DOHH2 (cell line): Measurements from ENCODE around the gene DCTPP1.
"Not testable (repeated sequence)": the region's sequence is repeated elsewhere in the genome, so short reads cannot be mapped to it uniquely, and the experiment has no call there.

Source experiments
- H3F3A ChIP-seq: fragments of 200-600 bp; sonication (generic), shearing (Covaris generic); 2 replicates; pipeline ENCODE4 v1.6.0; 2016; ENCODE audit warnings: antibody characterized with exemption, mild to moderate bottlenecking; ENCODE audit not compliant: control insufficient read depth, insufficient read depth
- H3K27ac ChIP-seq: fragments of 200-600 bp; sonication (generic); 2 replicates; pipeline ENCODE4 v1.5.1; 2014; ENCODE audit warnings: low read depth, mild to moderate bottlenecking, low read length, moderate library complexity
- H3K27me3 ChIP-seq: fragments of 200-600 bp; sonication (generic); 2 replicates; pipeline ENCODE4 v1.6.1; 2014; ENCODE audit warnings: mild to moderate bottlenecking, low read length, mixed read lengths; ENCODE audit not compliant: control insufficient read depth
- H3K36me3 ChIP-seq: fragments of 200-600 bp; sonication (generic); 2 replicates; pipeline ENCODE4 v1.6.1; 2014; ENCODE audit warnings: mild to moderate bottlenecking, low read length, moderate library complexity, mixed read lengths; ENCODE audit not compliant: control insufficient read depth
- H3K4me1 ChIP-seq: fragments of 200-600 bp; sonication (generic); 2 replicates; pipeline ENCODE4 v1.6.1; 2014; ENCODE audit warnings: mild to moderate bottlenecking, low read length, mixed read lengths; ENCODE audit not compliant: control insufficient read depth
- H3K4me2 ChIP-seq: fragments of 200-600 bp; sonication (generic); 2 replicates; pipeline ENCODE4 v1.6.0; 2014; ENCODE audit warnings: mild to moderate bottlenecking, low read length, moderate library complexity
- H3K4me3 ChIP-seq: fragments of 200-600 bp; sonication (generic); 2 replicates; pipeline ENCODE4 v1.5.1; 2014; ENCODE audit warnings: mild to moderate bottlenecking, low read length, mixed read lengths
- H3K79me2 ChIP-seq: fragments of 200-600 bp; sonication (generic); 2 replicates; pipeline ENCODE4 v1.6.1; 2014; ENCODE audit warnings: mild to moderate bottlenecking, low read length, mixed read lengths; ENCODE audit not compliant: control insufficient read depth
- H3K9me2 ChIP-seq: fragments of 200-600 bp; sonication (generic); replicated peaks from 2 replicates; pipeline ENCODE4 v1.6.1; 2014; ENCODE audit warnings: mild to moderate bottlenecking, low read length, mixed read lengths; ENCODE audit not compliant: control insufficient read depth
- H3K9me3 ChIP-seq: fragments of 200-600 bp; sonication (generic); 2 replicates; pipeline ENCODE4 v1.6.1; 2014; ENCODE audit warnings: antibody characterized with exemption, low read length, mixed read lengths; ENCODE audit not compliant: control insufficient read depth, insufficient read depth
- H4K20me1 ChIP-seq: fragments of 200-600 bp; sonication (generic); 2 replicates; pipeline ENCODE4 v1.6.0; 2014; ENCODE audit warnings: low read depth, mild to moderate bottlenecking, antibody characterized with exemption, low read length, moderate library complexity; ENCODE audit not compliant: control insufficient read depth, insufficient read depth
- EZH2phosphoT487 ChIP-seq: fragments of 200-600 bp; sonication (generic); IDR thresholded peaks from 2 replicates; pipeline ENCODE4 v1.6.1; 2017; ENCODE audit warnings: borderline replicate concordance, mild to moderate bottlenecking, antibody characterized with exemption, low read length, moderate library complexity, mixed read lengths
- TF ChIP-seq, protein P1 (sequence below): fragments of 200-600 bp; sonication (generic); IDR thresholded peaks from one replicate; pipeline ENCODE4 v1.5.1; 2014; ENCODE audit warnings: antibody characterized with exemption, mild to moderate bottlenecking, low read depth, low read length; ENCODE audit not compliant: poor library complexity, severe bottlenecking

The DCTPP1 gene

DNA sequence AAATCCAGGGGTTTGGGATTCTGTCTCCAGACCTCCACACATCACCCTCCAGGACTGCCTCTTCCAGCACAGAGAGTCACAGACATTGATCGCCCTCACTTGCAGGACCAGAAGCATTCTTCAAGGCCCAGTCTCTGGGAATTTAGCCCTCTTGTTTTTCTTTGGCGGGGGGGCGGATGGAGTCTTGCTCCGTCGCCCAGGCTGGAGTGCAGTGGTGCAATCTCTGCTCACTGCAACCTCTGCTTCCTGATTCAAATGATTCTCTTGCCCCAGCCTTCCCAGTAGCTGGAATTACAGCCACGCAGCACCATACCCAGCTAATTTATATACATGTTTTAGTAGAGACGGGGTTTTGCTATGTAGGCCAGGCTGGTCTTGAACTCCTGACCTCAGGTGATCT, 34.2 kb upstream of the DCTPP1 start:
- no peaks in the 10 kb centered on the region for H3K36me3 ChIP-seq
- no peaks in the 10 kb centered on the region for H4K20me1 ChIP-seq
- H3F3A ChIP-seq, result peaks cover 46% of the 10 kb centered on the region
- H3K79me2 ChIP-seq, result no peaks in the 10 kb centered on the region
- H3K4me1 ChIP-seq, result peaks cover 87% of the 10 kb centered on the region
- no peaks in the 10 kb centered on the region for H3K9me2 ChIP-seq
- TF ChIP-seq EZH2phosphoT487, result no peak
- TF ChIP-seq, protein P1, sequence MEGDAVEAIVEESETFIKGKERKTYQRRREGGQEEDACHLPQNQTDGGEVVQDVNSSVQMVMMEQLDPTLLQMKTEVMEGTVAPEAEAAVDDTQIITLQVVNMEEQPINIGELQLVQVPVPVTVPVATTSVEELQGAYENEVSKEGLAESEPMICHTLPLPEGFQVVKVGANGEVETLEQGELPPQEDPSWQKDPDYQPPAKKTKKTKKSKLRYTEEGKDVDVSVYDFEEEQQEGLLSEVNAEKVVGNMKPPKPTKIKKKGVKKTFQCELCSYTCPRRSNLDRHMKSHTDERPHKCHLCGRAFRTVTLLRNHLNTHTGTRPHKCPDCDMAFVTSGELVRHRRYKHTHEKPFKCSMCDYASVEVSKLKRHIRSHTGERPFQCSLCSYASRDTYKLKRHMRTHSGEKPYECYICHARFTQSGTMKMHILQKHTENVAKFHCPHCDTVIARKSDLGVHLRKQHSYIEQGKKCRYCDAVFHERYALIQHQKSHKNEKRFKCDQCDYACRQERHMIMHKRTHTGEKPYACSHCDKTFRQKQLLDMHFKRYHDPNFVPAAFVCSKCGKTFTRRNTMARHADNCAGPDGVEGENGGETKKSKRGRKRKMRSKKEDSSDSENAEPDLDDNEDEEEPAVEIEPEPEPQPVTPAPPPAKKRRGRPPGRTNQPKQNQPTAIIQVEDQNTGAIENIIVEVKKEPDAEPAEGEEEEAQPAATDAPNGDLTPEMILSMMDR, result no peak
- H3K4me3 ChIP-seq, result no peak overlapping the region
- no peaks in the 10 kb centered on the region for H3K9me3 ChIP-seq
- H3K4me2 ChIP-seq, result no peak overlapping the region
- H3K27ac ChIP-seq, result peak overlapping the region; percentile 83
- H3K27me3 ChIP-seq, result no peaks in the 10 kb centered on the region

DNA sequence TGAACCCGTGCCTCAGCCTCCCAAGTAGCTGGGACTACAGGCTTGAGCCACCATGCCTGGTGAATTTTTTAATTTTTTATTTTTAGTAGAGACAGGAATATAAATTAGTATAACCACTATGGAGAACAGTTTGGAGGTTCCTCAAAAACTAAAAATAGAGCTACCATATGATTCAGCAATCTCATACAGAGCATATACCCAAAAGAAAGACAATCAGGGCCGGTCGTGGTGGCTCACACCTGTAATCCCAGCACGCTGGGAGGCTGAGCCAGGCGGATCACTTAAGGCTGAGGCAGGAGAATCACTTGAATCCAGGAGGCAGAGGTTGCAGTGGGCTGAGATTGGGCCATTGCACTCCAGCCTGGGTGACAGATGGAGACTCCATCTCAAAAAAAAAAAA, 31.6 kb upstream of the DCTPP1 start:
- Histone ChIP-seq H3K4me3 (0 out of 2 replicates have a peak overlapping the region, but pooled peaks have one; percentile 23), H3K27ac (peak overlapping the region; percentile 83), H3K4me1 (peaks cover 98% of the 10 kb centered on the region), H3F3A (peaks cover 45% of the 10 kb centered on the region), H3K79me2 (peaks cover 14% of the 10 kb centered on the region), H3K4me2 (peak overlapping the region; percentile 48)
- not testable (repeated sequence) for H4K20me1 ChIP-seq, H3K27me3 ChIP-seq, H3K36me3 ChIP-seq, H3K9me2 ChIP-seq, H3K9me3 ChIP-seq

- TF ChIP-seq, protein P1, result no peak
- no peak for TF ChIP-seq EZH2phosphoT487
- Histone ChIP-seq H3K4me2 (peak overlapping the region; percentile 76), H4K20me1 (no peaks in the 10 kb centered on the region), H3F3A (peaks cover 48% of the 10 kb centered on the region), H3K27me3 (no peaks in the 10 kb centered on the region), H3K4me1 (peaks cover 98% of the 10 kb centered on the region), H3K79me2 (peaks cover 28% of the 10 kb centered on the region), H3K4me3 (peak overlapping the region; percentile 62), H3K27ac (peak overlapping the region; percentile 97), H3K9me2 (no peaks in the 10 kb centered on the region), H3K9me3 (no peaks in the 10 kb centered on the region), H3K36me3 (peaks cover 4% of the 10 kb centered on the region; the same call in 1 of the 2 replicates)
Measured at GRCh38 chr16:30459456-30459855, 29.6 kb upstream of the DCTPP1 start.

DNA sequence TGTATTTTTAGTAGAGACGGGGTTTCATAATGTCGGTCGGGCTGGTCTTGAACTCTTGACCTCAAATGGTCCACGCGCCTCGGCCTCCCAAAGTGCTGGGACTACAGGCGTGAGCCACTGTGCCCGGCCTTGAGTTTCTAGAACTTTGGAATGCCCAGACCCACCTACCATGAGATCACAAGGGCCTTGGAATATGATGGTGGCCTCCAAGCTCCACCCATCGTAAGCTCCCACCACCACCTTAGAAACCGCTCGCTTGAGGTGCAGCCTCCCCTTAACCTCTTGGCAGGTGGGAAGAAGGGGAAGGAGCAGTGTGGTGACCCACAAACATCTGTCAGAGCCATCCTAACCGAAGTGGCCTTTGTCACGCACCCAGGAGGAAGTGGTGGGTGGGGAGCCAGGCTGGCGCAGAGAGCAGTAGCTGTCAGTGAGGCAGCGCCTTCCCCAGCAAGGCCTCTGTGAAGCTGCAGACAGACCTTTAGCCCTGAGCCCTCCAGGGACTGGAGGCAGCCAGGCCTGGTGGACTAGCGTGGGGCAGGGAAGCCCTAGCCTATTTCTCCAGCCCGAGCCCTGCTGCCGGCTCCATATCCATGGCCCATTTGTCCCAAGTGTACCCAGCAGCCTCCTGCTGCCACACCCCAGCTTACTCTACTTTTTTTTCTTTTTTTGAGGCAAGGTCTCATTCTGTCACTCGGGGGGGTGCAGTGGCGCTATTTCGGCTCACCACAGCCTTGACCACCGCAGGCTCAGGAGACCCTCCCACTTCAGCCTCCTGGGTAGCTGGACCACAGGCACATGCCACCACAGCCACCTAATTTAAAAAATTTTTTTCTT, 28.9 kb upstream of the DCTPP1 start:
- Histone ChIP-seq H3K4me2 (peak overlapping the region; percentile 76), H3K36me3 (peaks cover 4% of the 10 kb centered on the region; the same call in 1 of the 2 replicates), H3K9me2 (no peaks in the 10 kb centered on the region), H3K9me3 (no peaks in the 10 kb centered on the region), H3K4me1 (peaks cover 98% of the 10 kb centered on the region), H3K79me2 (peaks cover 34% of the 10 kb centered on the region), H3K4me3 (peak overlapping the region; percentile 62), H3K27ac (peak overlapping the region; percentile 97), H3K27me3 (no peaks in the 10 kb centered on the region), H4K20me1 (no peaks in the 10 kb centered on the region), H3F3A (peaks cover 51% of the 10 kb centered on the region)
- TF ChIP-seq, protein P1, result peak; percentile 25
- no peak for TF ChIP-seq EZH2phosphoT487
